DMS 273 (cell line): ENCODE measurements around the gene NEIL1.
"Not testable (repeated sequence)": the region's sequence is repeated elsewhere in the genome, so short reads cannot be mapped to it uniquely, and the experiment has no call there.

Source experiments
- DNase-seq: peaks from one replicate; lab custom pipeline; 2025; ENCODE audit not compliant: unreplicated experiment; lab: John Stamatoyannopoulos, UW

The NEIL1 gene

GRCh38 chr15:75332093-75332492 lies 14.7 kb upstream of the NEIL1 start:
- DNase-seq, result not testable (repeated sequence)

GRCh38 chr15:75333654-75334419 lies 13.0 kb upstream of the NEIL1 start:
- DNase-seq, result not testable (repeated sequence)

GRCh38 chr15:75335313-75335704 lies 11.5 kb upstream of the NEIL1 start:
- no peak for DNase-seq

- DNase-seq, result peak; percentile 97
These were observed 11.0 kb upstream of the NEIL1 start, which contains the start of gene COMMD4 for GRCh38 chr15:75335705-75336355. TSS of gene COMMD4 (plus strand) at chr15:75336063. CDS start at chr15:75336090, 27 bp downstream.

GRCh38 chr15:75338661-75339240 lies 8.1 kb upstream of the NEIL1 start:
- DNase-seq, result no peak

- no peak for DNase-seq
These were observed 7.2 kb upstream of the NEIL1 start for GRCh38 chr15:75339531-75340240.

GRCh38 chr15:75342221-75342620 lies 4.6 kb upstream of the NEIL1 start:
- DNase-seq, result no peak

- not testable (repeated sequence) for DNase-seq
These were observed 2.9 kb upstream of the NEIL1 start for GRCh38 chr15:75343953-75344352.

GRCh38 chr15:75347222-75348033 lies 589 bp downstream of the NEIL1 start:
- DNase-seq, result peak; percentile 50

GRCh38 chr15:75348034-75348561 lies 1.3 kb downstream of the NEIL1 start:
- peak; percentile 37 for DNase-seq

GRCh38 chr15:75348562-75349350 lies 1.9 kb downstream of the NEIL1 start:
- peak; percentile 55 for DNase-seq

GRCh38 chr15:75349351-75349669 lies 2.5 kb downstream of the NEIL1 start:
- not testable (repeated sequence) for DNase-seq

- DNase-seq, result peak; percentile 39
These were observed 3.2 kb downstream of the NEIL1 start for GRCh38 chr15:75349851-75350588.

GRCh38 chr15:75350601-75351361 lies 3.9 kb downstream of the NEIL1 start:
- peak; percentile 39 for DNase-seq

- DNase-seq, result no peak
These were observed 5.6 kb downstream of the NEIL1 start for GRCh38 chr15:75352186-75353080.

GRCh38 chr15:75353604-75354003 lies 6.8 kb downstream of the NEIL1 start:
- DNase-seq, result no peak

GRCh38 chr15:75354454-75354853 lies 7.6 kb downstream of the NEIL1 start:
- DNase-seq, result no peak
